Measurements from ENCODE around the gene PALM3. TPM values are rescaled to one million over a fixed set of nuclear protein-coding genes. Genes with fewer than 3 reads are reported as not detected.

Gene PALM3
- total RNA-seq, 1 donor from 2014 or later = 8.1 TPM

- no peaks in the 10 kb centered on the region for H3K27me3 Mint-ChIP-seq
- no peak for DNase-seq (ENCODE audit: extremely low spot score, unreplicated experiment)
- peaks cover 14% of the 10 kb centered on the region for H3K36me3 Mint-ChIP-seq
- no peaks in the 10 kb centered on the region for H3K9me3 Mint-ChIP-seq
- TF ChIP-seq CTCF (conservative IDR thresholded peaks at IDR 0.05) = peak; percentile 14
- H3K4me1 Mint-ChIP-seq (ENCODE audit: unreplicated experiment) = no peaks in the 10 kb centered on the region
- H3K27ac Mint-ChIP-seq = no peak overlapping the region
- H3K4me3 Mint-ChIP-seq = no peak overlapping the region
Observed at GRCh38 chr19:14097532-14098151, 35.8 kb upstream of the PALM3 start.

GRCh38 chr19:14096272-14096992 lies 34.6 kb upstream of the PALM3 start:
- Mint-ChIP-seq H3K9me3 (no peaks in the 10 kb centered on the region), H3K27ac (no peak overlapping the region), H3K4me3 (no peak overlapping the region), H3K27me3 (no peaks in the 10 kb centered on the region), H3K4me1 (ENCODE audit: unreplicated experiment) (peaks cover 7% of the 10 kb centered on the region), H3K36me3 (peaks cover 16% of the 10 kb centered on the region)
- no peak for DNase-seq (ENCODE audit: extremely low spot score, unreplicated experiment)
- TF ChIP-seq CTCF (conservative IDR thresholded peaks at IDR 0.05) = no peak

GRCh38 chr19:14094854-14095253 lies 33.0 kb upstream of the PALM3 start:
- H3K4me1 Mint-ChIP-seq (ENCODE audit: unreplicated experiment) = peaks cover 8% of the 10 kb centered on the region
- TF ChIP-seq CTCF (conservative IDR thresholded peaks at IDR 0.05) = no peak
- H3K36me3 Mint-ChIP-seq = peaks cover 14% of the 10 kb centered on the region
- no peak for DNase-seq (ENCODE audit: extremely low spot score, unreplicated experiment)
- H3K9me3 Mint-ChIP-seq = no peaks in the 10 kb centered on the region
- no peaks in the 10 kb centered on the region for H3K27me3 Mint-ChIP-seq
- H3K27ac Mint-ChIP-seq = no peak overlapping the region
- no peak overlapping the region for H3K4me3 Mint-ChIP-seq

GRCh38 chr19:14093117-14093823 lies 31.4 kb upstream of the PALM3 start:
- H3K36me3 Mint-ChIP-seq = peaks cover 20% of the 10 kb centered on the region
- DNase-seq (ENCODE audit: extremely low spot score, unreplicated experiment) = no peak
- H3K27ac Mint-ChIP-seq = peak overlapping the region; percentile 72
- TF ChIP-seq CTCF (conservative IDR thresholded peaks at IDR 0.05) = no peak
- H3K4me1 Mint-ChIP-seq (ENCODE audit: unreplicated experiment) = peaks cover 12% of the 10 kb centered on the region
- peak overlapping the region; percentile 70 for H3K4me3 Mint-ChIP-seq
- no peaks in the 10 kb centered on the region for H3K27me3 Mint-ChIP-seq
- H3K9me3 Mint-ChIP-seq = no peaks in the 10 kb centered on the region

GRCh38 chr19:14091813-14092462 lies 30.1 kb upstream of the PALM3 start:
- no peaks in the 10 kb centered on the region for H3K27me3 Mint-ChIP-seq
- peaks cover 12% of the 10 kb centered on the region for H3K4me1 Mint-ChIP-seq (ENCODE audit: unreplicated experiment)
- H3K4me3 Mint-ChIP-seq = peak overlapping the region; percentile 100
- DNase-seq (ENCODE audit: extremely low spot score, unreplicated experiment) = no peak
- peaks cover 20% of the 10 kb centered on the region for H3K36me3 Mint-ChIP-seq
- H3K9me3 Mint-ChIP-seq = no peaks in the 10 kb centered on the region
- H3K27ac Mint-ChIP-seq = peak overlapping the region; percentile 92
- TF ChIP-seq CTCF (conservative IDR thresholded peaks at IDR 0.05) = no peak
